WTC11 (cell line): ENCODE measurements around the gene NLRP1. TPM values are rescaled to one million over a fixed set of nuclear protein-coding genes. Genes with fewer than 3 reads are reported as not detected.

Experiments
- ATAC-seq: fragments of 200-7000 bp; cut with Tn5 transposase; 2 replicates; pipeline ENCODE4 v1.10.0; 2021; ENCODE audit warnings: mild to moderate bottlenecking, moderate library complexity
- CTCF ChIA-PET: fragments of 300-600 bp; sonication (Branson Sonifier 250); formaldehyde crosslinking; loops from one replicate; lab custom pipeline; 2021; ENCODE audit warnings: antibody characterized with exemption; lab: Charles Lee
- POLR2A ChIA-PET: fragments of 350-600 bp; sonication (Branson Sonifier 250); formaldehyde crosslinking; loops from one replicate; lab custom pipeline; 2021; ENCODE audit warnings: antibody characterized with exemption; lab: Charles Lee
- DNase-seq: peaks from one replicate; pipeline ENCODE4 v3.0.0; 2021; ENCODE audit warnings: low spot score
- H3K27ac Mint-ChIP-seq: 2 replicates; pipeline ENCODE4 v1.8.0; 2021; ENCODE audit warnings: mixed read lengths
- H3K27me3 Mint-ChIP-seq: 2 replicates; pipeline ENCODE4 v1.8.0; 2021; ENCODE audit warnings: low read depth, mild to moderate bottlenecking, moderate library complexity, mixed read lengths
- H3K36me3 Mint-ChIP-seq: 2 replicates; pipeline ENCODE4 v1.8.0; 2021; ENCODE audit warnings: mixed read lengths
- H3K4me1 Mint-ChIP-seq: 2 replicates; pipeline ENCODE4 v1.8.0; 2022; ENCODE audit warnings: mixed read lengths
- H3K4me3 Mint-ChIP-seq: 2 replicates; pipeline ENCODE4 v1.8.0; 2021; ENCODE audit warnings: mild to moderate bottlenecking, moderate library complexity, mixed read lengths
- H3K9me3 Mint-ChIP-seq: 2 replicates; pipeline ENCODE4 v1.8.0; 2021; ENCODE audit warnings: mixed read lengths
- AR ChIP-seq: fragments of 250-450 bp; sonication (Bioruptor Pico); IDR thresholded peaks from 2 replicates; pipeline ENCODE4 v1.9.0; 2021; ENCODE audit warnings: mild to moderate bottlenecking
- CREM ChIP-seq: sonication (generic); formaldehyde crosslinking; IDR thresholded peaks from 2 replicates; pipeline ENCODE4 v1.8.1; 2022; ENCODE audit warnings: mild to moderate bottlenecking, missing genetic modification reagents, moderate library complexity
- ELF4 ChIP-seq: sonication (generic); formaldehyde crosslinking; IDR thresholded peaks from 2 replicates; pipeline ENCODE4 v1.8.1; 2022; ENCODE audit warnings: low read depth, mild to moderate bottlenecking, moderate library complexity, missing genetic modification reagents
- ESRRA ChIP-seq: sonication (generic); formaldehyde crosslinking; IDR thresholded peaks from 2 replicates; pipeline ENCODE4 v1.8.1; 2022; ENCODE audit warnings: mild to moderate bottlenecking, missing genetic modification reagents, borderline replicate concordance
- ETV6 ChIP-seq: sonication (generic); formaldehyde crosslinking; IDR thresholded peaks from 2 replicates; pipeline ENCODE4 v1.8.1; 2022; ENCODE audit warnings: mild to moderate bottlenecking, missing genetic modification reagents
- GABPB1 ChIP-seq: sonication (generic); formaldehyde crosslinking; IDR thresholded peaks from 2 replicates; pipeline ENCODE4 v1.8.1; 2023; ENCODE audit warnings: mild to moderate bottlenecking, missing genetic modification reagents
- GRHL2 ChIP-seq: fragments of 250-450 bp; sonication (Bioruptor Pico); IDR thresholded peaks from 2 replicates; pipeline ENCODE4 v1.8.0; 2022; ENCODE audit warnings: mild to moderate bottlenecking, moderate library complexity; ENCODE audit not compliant: insufficient replicate concordance, severe bottlenecking
- MYBL2 ChIP-seq: sonication (generic); formaldehyde crosslinking; IDR thresholded peaks from 2 replicates; pipeline ENCODE4 v1.8.1; 2023; ENCODE audit warnings: mild to moderate bottlenecking, moderate library complexity, missing genetic modification reagents
- NFE2L1 ChIP-seq: sonication (generic); formaldehyde crosslinking; IDR thresholded peaks from 2 replicates; pipeline ENCODE4 v1.8.1; 2023; ENCODE audit warnings: missing genetic modification reagents
- NR3C1 ChIP-seq: sonication (generic); formaldehyde crosslinking; conservative IDR thresholded peaks from 2 replicates; pipeline ENCODE4 v1.8.1; 2023; ENCODE audit warnings: low read depth, mild to moderate bottlenecking, missing genetic modification reagents
- RELA ChIP-seq: sonication (generic); formaldehyde crosslinking; IDR thresholded peaks from 2 replicates; pipeline ENCODE4 v1.8.1; 2022; ENCODE audit warnings: missing genetic modification reagents, mild to moderate bottlenecking, borderline replicate concordance
- SOX15 ChIP-seq: fragments of 250-450 bp; sonication (Bioruptor Pico); IDR thresholded peaks from 2 replicates; pipeline ENCODE4 v1.9.0; 2021; ENCODE audit warnings: mild to moderate bottlenecking
- SP1 ChIP-seq: sonication (generic); formaldehyde crosslinking; conservative IDR thresholded peaks from 2 replicates; pipeline ENCODE4 v1.8.1; 2022; ENCODE audit warnings: missing genetic modification reagents
- STAT6 ChIP-seq: sonication (generic); formaldehyde crosslinking; conservative IDR thresholded peaks from 2 replicates; pipeline ENCODE4 v1.8.1; 2023; ENCODE audit warnings: mild to moderate bottlenecking, low read depth, missing genetic modification reagents, moderate library complexity
- ZNF263 ChIP-seq: sonication (generic); formaldehyde crosslinking; IDR thresholded peaks from 2 replicates; pipeline ENCODE4 v1.8.1; 2022; ENCODE audit warnings: low read depth, mild to moderate bottlenecking, moderate library complexity, missing genetic modification reagents
- ZNF396 ChIP-seq: fragments of 250-450 bp; sonication (Bioruptor Pico); IDR thresholded peaks from 2 replicates; pipeline ENCODE4 v1.8.0; 2021; ENCODE audit warnings: mild to moderate bottlenecking, moderate library complexity, borderline replicate concordance
- ZNF671 ChIP-seq: fragments of 250-450 bp; sonication (Bioruptor Pico); IDR thresholded peaks from 2 replicates; pipeline ENCODE4 v1.8.0; 2021; ENCODE audit warnings: mild to moderate bottlenecking
- total RNA-seq: library from RNA; stranded (reverse); gene quantifications from 3 replicates; pipeline ENCODE4 v1.2.3, GENCODE V29; 2021
- TF ChIP-seq, protein P1 (sequence below): sonication (generic); formaldehyde crosslinking; IDR thresholded peaks from 2 replicates; pipeline ENCODE4 v1.8.1; 2022; ENCODE audit warnings: low read depth, missing genetic modification reagents, borderline replicate concordance
- TF ChIP-seq, protein P2 (sequence below): sonication (generic); formaldehyde crosslinking; IDR thresholded peaks from 2 replicates; pipeline ENCODE4 v1.8.1; 2023; ENCODE audit warnings: mild to moderate bottlenecking, missing genetic modification reagents, borderline replicate concordance
- TF ChIP-seq, protein P3 (sequence below): sonication (generic); formaldehyde crosslinking; IDR thresholded peaks from 2 replicates; pipeline ENCODE4 v1.8.1; 2023; ENCODE audit warnings: mild to moderate bottlenecking, missing genetic modification reagents, moderate library complexity
- TF ChIP-seq, protein P4 (sequence below): sonication (generic); formaldehyde crosslinking; IDR thresholded peaks from 2 replicates; pipeline ENCODE4 v1.8.1; 2023; ENCODE audit warnings: mild to moderate bottlenecking, missing genetic modification reagents, moderate library complexity

Gene NLRP1
- total RNA-seq, 1 experiment from 2014 or later = 17.6 TPM

- peak; percentile 56; the same call in 1 of the 2 replicates for TF ChIP-seq ETV6 (CRISPR knock-in tag)
- TF ChIP-seq CREM (CRISPR knock-in tag) = no peak
- TF ChIP-seq, protein P1, sequence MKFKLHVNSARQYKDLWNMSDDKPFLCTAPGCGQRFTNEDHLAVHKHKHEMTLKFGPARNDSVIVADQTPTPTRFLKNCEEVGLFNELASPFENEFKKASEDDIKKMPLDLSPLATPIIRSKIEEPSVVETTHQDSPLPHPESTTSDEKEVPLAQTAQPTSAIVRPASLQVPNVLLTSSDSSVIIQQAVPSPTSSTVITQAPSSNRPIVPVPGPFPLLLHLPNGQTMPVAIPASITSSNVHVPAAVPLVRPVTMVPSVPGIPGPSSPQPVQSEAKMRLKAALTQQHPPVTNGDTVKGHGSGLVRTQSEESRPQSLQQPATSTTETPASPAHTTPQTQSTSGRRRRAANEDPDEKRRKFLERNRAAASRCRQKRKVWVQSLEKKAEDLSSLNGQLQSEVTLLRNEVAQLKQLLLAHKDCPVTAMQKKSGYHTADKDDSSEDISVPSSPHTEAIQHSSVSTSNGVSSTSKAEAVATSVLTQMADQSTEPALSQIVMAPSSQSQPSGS (CRISPR knock-in tag) = no peak
- no peak for TF ChIP-seq ZNF263 (CRISPR knock-in tag)
- TF ChIP-seq, protein P2, sequence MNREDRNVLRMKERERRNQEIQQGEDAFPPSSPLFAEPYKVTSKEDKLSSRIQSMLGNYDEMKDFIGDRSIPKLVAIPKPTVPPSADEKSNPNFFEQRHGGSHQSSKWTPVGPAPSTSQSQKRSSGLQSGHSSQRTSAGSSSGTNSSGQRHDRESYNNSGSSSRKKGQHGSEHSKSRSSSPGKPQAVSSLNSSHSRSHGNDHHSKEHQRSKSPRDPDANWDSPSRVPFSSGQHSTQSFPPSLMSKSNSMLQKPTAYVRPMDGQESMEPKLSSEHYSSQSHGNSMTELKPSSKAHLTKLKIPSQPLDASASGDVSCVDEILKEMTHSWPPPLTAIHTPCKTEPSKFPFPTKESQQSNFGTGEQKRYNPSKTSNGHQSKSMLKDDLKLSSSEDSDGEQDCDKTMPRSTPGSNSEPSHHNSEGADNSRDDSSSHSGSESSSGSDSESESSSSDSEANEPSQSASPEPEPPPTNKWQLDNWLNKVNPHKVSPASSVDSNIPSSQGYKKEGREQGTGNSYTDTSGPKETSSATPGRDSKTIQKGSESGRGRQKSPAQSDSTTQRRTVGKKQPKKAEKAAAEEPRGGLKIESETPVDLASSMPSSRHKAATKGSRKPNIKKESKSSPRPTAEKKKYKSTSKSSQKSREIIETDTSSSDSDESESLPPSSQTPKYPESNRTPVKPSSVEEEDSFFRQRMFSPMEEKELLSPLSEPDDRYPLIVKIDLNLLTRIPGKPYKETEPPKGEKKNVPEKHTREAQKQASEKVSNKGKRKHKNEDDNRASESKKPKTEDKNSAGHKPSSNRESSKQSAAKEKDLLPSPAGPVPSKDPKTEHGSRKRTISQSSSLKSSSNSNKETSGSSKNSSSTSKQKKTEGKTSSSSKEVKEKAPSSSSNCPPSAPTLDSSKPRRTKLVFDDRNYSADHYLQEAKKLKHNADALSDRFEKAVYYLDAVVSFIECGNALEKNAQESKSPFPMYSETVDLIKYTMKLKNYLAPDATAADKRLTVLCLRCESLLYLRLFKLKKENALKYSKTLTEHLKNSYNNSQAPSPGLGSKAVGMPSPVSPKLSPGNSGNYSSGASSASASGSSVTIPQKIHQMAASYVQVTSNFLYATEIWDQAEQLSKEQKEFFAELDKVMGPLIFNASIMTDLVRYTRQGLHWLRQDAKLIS = no peak
- TF ChIP-seq GABPB1 (CRISPR knock-in tag) = no peak
- TF ChIP-seq, protein P3, sequence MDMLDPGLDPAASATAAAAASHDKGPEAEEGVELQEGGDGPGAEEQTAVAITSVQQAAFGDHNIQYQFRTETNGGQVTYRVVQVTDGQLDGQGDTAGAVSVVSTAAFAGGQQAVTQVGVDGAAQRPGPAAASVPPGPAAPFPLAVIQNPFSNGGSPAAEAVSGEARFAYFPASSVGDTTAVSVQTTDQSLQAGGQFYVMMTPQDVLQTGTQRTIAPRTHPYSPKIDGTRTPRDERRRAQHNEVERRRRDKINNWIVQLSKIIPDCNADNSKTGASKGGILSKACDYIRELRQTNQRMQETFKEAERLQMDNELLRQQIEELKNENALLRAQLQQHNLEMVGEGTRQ = 0 out of 2 replicates have a peak, but pooled peaks have one; percentile 25
- no peak for TF ChIP-seq GRHL2 (CRISPR knock-in tag)
- no peak for TF ChIP-seq SOX15
- TF ChIP-seq RELA (CRISPR knock-in tag) = no peak
- no peak for TF ChIP-seq NR3C1 (CRISPR knock-in tag)
- TF ChIP-seq MYBL2 (CRISPR knock-in tag) = no peak
Observed at GRCh38 chr17:5499476-5500231, 84.7 kb downstream of the NLRP1 start (continued).

- CTCF ChIA-PET = no interaction called here
- Mint-ChIP-seq H3K36me3 (peaks cover 21% of the 10 kb centered on the region), H3K27ac (no peak overlapping the region), H3K27me3 (peaks cover 27% of the 10 kb centered on the region), H3K9me3 (peaks cover 5% of the 10 kb centered on the region; the same call in 1 of the 2 replicates), H3K4me3 (no peak overlapping the region), H3K4me1 (peaks cover 5% of the 10 kb centered on the region)
- ATAC-seq (no peak), DNase-seq (no peak)
- POLR2A ChIA-PET = no interaction called here
- TF ChIP-seq, protein P3 = no peak
- TF ChIP-seq SP1 (CRISPR knock-in tag) = no peak
- no peak for TF ChIP-seq ZNF396 (CRISPR knock-in tag)
- TF ChIP-seq ELF4 (CRISPR knock-in tag) = no peak
- TF ChIP-seq, protein P4, sequence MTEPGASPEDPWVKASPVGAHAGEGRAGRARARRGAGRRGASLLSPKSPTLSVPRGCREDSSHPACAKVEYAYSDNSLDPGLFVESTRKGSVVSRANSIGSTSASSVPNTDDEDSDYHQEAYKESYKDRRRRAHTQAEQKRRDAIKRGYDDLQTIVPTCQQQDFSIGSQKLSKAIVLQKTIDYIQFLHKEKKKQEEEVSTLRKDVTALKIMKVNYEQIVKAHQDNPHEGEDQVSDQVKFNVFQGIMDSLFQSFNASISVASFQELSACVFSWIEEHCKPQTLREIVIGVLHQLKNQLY (CRISPR knock-in tag) = no peak
- TF ChIP-seq AR = no peak
- TF ChIP-seq ESRRA = no peak
- no peak for TF ChIP-seq NFE2L1 (CRISPR knock-in tag)
- TF ChIP-seq ZNF671 = no peak
- no peak for TF ChIP-seq STAT6 (CRISPR knock-in tag)
Observed at GRCh38 chr17:5492970-5493369, 91.3 kb downstream of the NLRP1 start.
